GM12874 (cell line): Measurements from ENCODE around the gene SPIRE1.

ENCODE experiments used
- TF ChIP-seq, protein P1 (sequence below): IDR thresholded peaks from 2 replicates; pipeline ENCODE4 v1.5.1; 2011; ENCODE audit warnings: low read depth, mild to moderate bottlenecking, control low read depth, low read length, moderate library complexity; ENCODE audit not compliant: insufficient read depth

SPIRE1 gene

DNA sequence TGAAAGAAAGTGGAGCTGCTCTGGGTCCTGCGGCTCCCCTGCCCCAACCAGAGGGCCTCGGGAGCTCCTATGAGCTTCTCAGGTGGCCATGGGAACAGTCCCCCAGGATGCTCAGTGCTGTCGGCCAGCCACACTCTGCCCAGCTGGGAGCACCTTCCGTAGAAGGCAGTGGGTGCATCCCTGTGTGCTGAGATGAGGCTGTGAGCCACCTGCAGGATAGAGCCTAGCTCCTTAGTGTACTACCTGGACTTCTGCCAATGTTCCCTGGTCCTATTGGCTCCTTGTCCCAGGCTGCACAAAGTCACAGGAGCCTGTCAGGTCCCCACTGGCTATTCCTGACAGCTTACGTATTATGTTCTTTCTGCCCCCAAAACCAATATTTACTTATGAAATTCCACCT, 234.1 kb downstream of the SPIRE1 start:
- TF ChIP-seq, protein P1, sequence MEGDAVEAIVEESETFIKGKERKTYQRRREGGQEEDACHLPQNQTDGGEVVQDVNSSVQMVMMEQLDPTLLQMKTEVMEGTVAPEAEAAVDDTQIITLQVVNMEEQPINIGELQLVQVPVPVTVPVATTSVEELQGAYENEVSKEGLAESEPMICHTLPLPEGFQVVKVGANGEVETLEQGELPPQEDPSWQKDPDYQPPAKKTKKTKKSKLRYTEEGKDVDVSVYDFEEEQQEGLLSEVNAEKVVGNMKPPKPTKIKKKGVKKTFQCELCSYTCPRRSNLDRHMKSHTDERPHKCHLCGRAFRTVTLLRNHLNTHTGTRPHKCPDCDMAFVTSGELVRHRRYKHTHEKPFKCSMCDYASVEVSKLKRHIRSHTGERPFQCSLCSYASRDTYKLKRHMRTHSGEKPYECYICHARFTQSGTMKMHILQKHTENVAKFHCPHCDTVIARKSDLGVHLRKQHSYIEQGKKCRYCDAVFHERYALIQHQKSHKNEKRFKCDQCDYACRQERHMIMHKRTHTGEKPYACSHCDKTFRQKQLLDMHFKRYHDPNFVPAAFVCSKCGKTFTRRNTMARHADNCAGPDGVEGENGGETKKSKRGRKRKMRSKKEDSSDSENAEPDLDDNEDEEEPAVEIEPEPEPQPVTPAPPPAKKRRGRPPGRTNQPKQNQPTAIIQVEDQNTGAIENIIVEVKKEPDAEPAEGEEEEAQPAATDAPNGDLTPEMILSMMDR, result no peak

DNA sequence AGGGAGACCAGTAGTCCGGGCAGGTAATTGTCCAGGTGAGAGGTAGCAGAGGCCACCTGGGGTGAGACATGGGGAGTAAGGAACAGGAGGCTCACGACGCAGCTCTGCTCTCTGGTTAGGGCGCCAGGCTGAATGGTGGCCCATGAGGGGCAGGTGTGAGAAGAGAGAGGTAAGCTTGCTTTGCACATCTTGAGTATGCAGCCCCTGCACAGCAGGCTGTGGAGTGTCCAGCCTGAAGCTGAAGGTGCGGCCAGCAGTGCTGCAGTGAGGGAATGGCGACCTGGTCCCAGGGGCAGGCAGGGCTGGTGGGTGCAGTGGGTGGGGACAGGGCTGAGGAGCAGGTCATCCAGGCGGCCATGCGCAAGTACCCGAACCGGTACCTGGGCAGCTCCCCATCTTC, 234.5 kb downstream of the SPIRE1 start:
- TF ChIP-seq, protein P1, result no peak

GRCh38 chr18:12422936-12423335, 235.0 kb downstream of the SPIRE1 start:
- TF ChIP-seq, protein P1, result peak; percentile 54

DNA sequence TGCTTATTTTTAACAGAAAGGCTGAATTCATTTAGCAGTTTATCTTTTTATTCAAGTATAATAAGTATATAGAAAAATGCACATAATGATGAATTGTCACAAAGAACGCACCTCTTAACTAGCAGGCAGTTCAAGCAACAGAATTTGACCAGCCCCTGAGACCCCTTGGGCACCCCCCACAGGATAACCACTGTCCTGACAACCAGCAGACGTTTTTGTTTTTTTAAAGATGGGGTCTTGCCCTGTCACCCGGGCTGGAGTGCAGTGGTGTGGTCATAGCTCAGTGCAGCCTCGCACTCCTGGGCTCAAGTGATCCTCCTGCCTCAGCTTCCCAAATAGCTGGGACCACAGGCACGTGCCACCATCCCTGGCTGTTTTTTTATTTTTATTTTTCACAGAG, 236.2 kb downstream of the SPIRE1 start:
- TF ChIP-seq, protein P1, result no peak

GRCh38 chr18:12420821-12421421, 237.0 kb downstream of the SPIRE1 start:
- TF ChIP-seq, protein P1, result no peak

DNA sequence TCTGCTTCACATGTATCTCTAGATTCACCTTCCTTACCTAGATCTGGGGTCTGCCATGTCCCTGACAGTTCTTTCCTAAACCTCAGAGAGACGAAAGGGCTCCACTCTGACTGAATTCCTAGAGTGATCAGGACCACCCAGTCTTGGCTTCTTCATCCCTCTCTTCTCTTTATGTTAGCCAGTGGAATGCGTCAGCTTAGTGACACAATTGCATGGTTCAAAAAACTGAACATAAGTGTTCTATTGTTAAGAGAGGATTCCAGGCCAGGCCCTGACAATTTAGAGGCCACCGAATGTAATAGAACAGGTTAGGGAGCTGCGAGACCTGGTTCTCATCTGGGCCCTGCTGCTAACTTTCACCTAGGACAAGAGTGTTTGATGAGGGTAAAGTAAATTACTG, 240.2 kb downstream of the SPIRE1 start:
- TF ChIP-seq, protein P1, result no peak

DNA sequence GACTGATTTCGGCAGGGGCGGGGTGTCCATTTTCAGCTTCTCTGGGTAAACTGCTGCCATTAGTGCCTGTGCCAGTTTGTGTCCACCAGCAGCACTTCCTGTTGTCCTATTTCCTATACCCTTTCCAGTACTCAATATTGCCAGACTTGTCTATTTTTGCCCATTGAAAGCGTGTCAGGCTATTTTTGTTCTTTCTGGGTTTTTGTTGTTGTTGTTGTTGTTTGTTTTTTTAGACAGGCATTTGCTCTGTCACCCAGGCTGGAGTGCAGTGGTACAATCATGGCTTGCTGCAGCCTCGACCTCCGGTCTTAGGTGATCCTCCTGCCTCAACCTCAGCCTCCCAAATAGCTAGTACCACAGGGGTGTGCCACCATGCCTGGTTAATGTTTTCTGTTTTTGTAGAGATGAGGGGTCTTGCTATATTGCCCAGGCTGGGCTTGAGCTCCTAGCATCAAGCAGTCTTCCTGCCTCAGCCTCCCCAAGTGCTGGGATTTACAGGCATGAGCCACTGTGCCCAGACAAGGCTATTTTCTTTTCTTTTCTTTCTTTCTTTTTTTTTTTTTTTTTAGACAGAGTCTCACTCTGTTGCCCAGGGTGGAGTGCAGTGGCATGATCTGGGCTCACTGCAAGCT, 241.7 kb downstream of the SPIRE1 start:
- TF ChIP-seq, protein P1, result no peak
